ENCODE data around the gene HGFAC.

HGFAC gene

GRCh38 chr4:3462790-3463415 is 21.1 kb downstream of the HGFAC start, which contains the start of gene DOK7:
TSS of gene DOK7 (plus strand) at chr4:3463306. CDS start at chr4:3463376, 70 bp downstream.
- DNase-seq (ENCODE audit: low spot score), result peak; percentile 68

GRCh38 chr4:3463556-3464348 is 22.0 kb downstream of the HGFAC start:
- no peak for DNase-seq (ENCODE audit: low spot score)

GRCh38 chr4:3464349-3464905 is 22.7 kb downstream of the HGFAC start:
- DNase-seq (ENCODE audit: low spot score), result no peak

GRCh38 chr4:3464911-3465697 is 23.3 kb downstream of the HGFAC start:
- no peak for DNase-seq (ENCODE audit: low spot score)

- no peak for DNase-seq (ENCODE audit: low spot score)
Observed at GRCh38 chr4:3465698-3466671, 24.2 kb downstream of the HGFAC start.

GRCh38 chr4:3466691-3467600 is 25.2 kb downstream of the HGFAC start:
- no peak for DNase-seq (ENCODE audit: low spot score)

GRCh38 chr4:3467601-3468031 is 25.8 kb downstream of the HGFAC start:
- DNase-seq (ENCODE audit: low spot score), result no peak

- no peak for DNase-seq (ENCODE audit: low spot score)
Observed at GRCh38 chr4:3468154-3468553, 26.4 kb downstream of the HGFAC start.

- no peak for DNase-seq (ENCODE audit: low spot score)
Observed at GRCh38 chr4:3468804-3469203, 27.0 kb downstream of the HGFAC start.

GRCh38 chr4:3469386-3470243 is 27.8 kb downstream of the HGFAC start:
- DNase-seq (ENCODE audit: low spot score), result no peak

GRCh38 chr4:3470244-3471097 is 28.7 kb downstream of the HGFAC start:
- DNase-seq (ENCODE audit: low spot score), result no peak

- DNase-seq (ENCODE audit: low spot score), result no peak
Observed at GRCh38 chr4:3471098-3471760, 29.5 kb downstream of the HGFAC start.

GRCh38 chr4:3471886-3472285 is 30.1 kb downstream of the HGFAC start:
- no peak for DNase-seq (ENCODE audit: low spot score)

GRCh38 chr4:3472411-3473141 is 30.8 kb downstream of the HGFAC start:
- DNase-seq (ENCODE audit: low spot score), result no peak

- DNase-seq (ENCODE audit: low spot score), result no peak
Observed at GRCh38 chr4:3473181-3473950, 31.6 kb downstream of the HGFAC start.

Measured in AG20443 (cell line).